ENCODE results near the gene CA11.

Gene CA11

DNA sequence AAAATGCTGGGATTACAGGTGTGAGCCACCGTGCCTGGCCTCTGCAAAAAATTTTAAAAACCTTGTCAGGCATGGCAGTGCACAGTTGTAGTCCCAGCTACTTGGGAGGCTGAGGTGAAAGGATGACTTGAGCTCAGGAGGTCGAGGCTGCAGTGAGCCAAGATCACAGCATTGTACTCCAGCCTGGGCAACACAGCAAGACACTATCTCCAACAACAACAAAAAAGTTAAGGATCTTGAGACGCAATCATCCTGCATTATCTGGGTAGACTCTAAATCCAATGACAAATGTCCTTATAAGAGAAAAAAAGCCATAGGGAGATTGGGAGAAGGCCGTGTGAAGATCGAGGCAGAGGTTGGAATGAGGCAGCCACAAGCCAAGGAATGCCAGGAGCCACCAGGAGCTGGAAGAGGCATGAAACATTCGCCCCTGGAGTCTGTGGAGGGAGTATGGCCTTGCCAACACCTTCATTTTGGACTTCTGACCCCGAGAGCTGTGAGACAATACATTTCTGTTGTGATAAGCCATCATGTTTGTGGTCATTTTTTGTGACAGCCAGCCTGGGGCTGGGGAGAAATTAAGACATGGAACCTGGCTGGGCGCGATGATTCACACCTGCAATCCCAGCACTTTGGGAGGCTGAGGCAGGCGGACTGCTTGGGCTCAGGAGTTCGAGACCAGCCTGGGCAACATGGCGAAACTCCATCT, 5.1 kb upstream of the CA11 start:
- no peak for DNase-seq (ENCODE audit: low read depth in 1 of 2, low spot score in 1 of 2)
- H3K27ac ChIP-seq (replicated peaks): no peak overlapping the region
- TF ChIP-seq POLR2AphosphoS5 (IDR thresholded peaks at IDR 0.05; ENCODE audit: low read depth) (no peak), GABPA (IDR thresholded peaks at IDR 0.05; ENCODE audit: low read depth) (no peak), SPI1 (IDR thresholded peaks at IDR 0.05; ENCODE audit: borderline replicate concordance, low read depth) (no peak)
- TF ChIP-seq, protein P1, sequence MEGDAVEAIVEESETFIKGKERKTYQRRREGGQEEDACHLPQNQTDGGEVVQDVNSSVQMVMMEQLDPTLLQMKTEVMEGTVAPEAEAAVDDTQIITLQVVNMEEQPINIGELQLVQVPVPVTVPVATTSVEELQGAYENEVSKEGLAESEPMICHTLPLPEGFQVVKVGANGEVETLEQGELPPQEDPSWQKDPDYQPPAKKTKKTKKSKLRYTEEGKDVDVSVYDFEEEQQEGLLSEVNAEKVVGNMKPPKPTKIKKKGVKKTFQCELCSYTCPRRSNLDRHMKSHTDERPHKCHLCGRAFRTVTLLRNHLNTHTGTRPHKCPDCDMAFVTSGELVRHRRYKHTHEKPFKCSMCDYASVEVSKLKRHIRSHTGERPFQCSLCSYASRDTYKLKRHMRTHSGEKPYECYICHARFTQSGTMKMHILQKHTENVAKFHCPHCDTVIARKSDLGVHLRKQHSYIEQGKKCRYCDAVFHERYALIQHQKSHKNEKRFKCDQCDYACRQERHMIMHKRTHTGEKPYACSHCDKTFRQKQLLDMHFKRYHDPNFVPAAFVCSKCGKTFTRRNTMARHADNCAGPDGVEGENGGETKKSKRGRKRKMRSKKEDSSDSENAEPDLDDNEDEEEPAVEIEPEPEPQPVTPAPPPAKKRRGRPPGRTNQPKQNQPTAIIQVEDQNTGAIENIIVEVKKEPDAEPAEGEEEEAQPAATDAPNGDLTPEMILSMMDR (IDR thresholded peaks at IDR 0.05; ENCODE audit: insufficient read depth, low read length): no peak
- TF ChIP-seq, protein P2, sequence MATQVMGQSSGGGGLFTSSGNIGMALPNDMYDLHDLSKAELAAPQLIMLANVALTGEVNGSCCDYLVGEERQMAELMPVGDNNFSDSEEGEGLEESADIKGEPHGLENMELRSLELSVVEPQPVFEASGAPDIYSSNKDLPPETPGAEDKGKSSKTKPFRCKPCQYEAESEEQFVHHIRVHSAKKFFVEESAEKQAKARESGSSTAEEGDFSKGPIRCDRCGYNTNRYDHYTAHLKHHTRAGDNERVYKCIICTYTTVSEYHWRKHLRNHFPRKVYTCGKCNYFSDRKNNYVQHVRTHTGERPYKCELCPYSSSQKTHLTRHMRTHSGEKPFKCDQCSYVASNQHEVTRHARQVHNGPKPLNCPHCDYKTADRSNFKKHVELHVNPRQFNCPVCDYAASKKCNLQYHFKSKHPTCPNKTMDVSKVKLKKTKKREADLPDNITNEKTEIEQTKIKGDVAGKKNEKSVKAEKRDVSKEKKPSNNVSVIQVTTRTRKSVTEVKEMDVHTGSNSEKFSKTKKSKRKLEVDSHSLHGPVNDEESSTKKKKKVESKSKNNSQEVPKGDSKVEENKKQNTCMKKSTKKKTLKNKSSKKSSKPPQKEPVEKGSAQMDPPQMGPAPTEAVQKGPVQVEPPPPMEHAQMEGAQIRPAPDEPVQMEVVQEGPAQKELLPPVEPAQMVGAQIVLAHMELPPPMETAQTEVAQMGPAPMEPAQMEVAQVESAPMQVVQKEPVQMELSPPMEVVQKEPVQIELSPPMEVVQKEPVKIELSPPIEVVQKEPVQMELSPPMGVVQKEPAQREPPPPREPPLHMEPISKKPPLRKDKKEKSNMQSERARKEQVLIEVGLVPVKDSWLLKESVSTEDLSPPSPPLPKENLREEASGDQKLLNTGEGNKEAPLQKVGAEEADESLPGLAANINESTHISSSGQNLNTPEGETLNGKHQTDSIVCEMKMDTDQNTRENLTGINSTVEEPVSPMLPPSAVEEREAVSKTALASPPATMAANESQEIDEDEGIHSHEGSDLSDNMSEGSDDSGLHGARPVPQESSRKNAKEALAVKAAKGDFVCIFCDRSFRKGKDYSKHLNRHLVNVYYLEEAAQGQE (IDR thresholded peaks at IDR 0.05; ENCODE audit: insufficient replicate concordance, low read depth): no peak
- no peak overlapping the region for H3K4me3 ChIP-seq (replicated peaks; ENCODE audit: insufficient read depth, low read length)
- H3K27me3 ChIP-seq (ENCODE audit: insufficient read depth, poor library complexity, severe bottlenecking): no peaks in the 10 kb centered on the region

DNA sequence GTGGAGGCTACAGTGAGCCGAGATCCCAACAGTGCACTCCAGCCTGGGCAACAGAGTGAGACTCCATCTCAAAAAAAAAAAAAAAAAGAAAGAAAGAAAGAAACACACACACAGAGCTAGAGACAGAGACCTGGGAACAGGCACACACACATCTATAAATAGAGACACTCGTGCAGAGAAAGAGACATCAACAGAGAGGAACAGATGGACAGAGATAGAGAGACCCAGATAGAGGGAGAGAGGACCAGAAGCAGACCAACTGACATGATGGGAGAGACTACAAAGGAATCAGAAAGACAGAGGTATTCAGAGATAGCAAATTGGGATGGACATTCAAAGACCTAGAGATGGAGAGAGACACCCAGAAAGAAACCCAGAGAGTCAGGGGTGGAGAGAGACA, 2.1 kb upstream of the CA11 start:
- Histone ChIP-seq H3K27me3 (ENCODE audit: insufficient read depth, poor library complexity, severe bottlenecking) (no peaks in the 10 kb centered on the region), H3K27ac (replicated peaks) (no peak overlapping the region), H3K4me3 (replicated peaks; ENCODE audit: insufficient read depth, low read length) (no peak overlapping the region)
- TF ChIP-seq GABPA (IDR thresholded peaks at IDR 0.05; ENCODE audit: low read depth): no peak
- no peak for TF ChIP-seq SPI1 (IDR thresholded peaks at IDR 0.05; ENCODE audit: borderline replicate concordance, low read depth)
- no peak for TF ChIP-seq POLR2AphosphoS5 (IDR thresholded peaks at IDR 0.05; ENCODE audit: low read depth)
- TF ChIP-seq, protein P2 (IDR thresholded peaks at IDR 0.05; ENCODE audit: insufficient replicate concordance, low read depth): no peak
- TF ChIP-seq, protein P1 (IDR thresholded peaks at IDR 0.05; ENCODE audit: insufficient read depth, low read length): no peak
- no peak for DNase-seq (ENCODE audit: low read depth in 1 of 2, low spot score in 1 of 2)

DNA sequence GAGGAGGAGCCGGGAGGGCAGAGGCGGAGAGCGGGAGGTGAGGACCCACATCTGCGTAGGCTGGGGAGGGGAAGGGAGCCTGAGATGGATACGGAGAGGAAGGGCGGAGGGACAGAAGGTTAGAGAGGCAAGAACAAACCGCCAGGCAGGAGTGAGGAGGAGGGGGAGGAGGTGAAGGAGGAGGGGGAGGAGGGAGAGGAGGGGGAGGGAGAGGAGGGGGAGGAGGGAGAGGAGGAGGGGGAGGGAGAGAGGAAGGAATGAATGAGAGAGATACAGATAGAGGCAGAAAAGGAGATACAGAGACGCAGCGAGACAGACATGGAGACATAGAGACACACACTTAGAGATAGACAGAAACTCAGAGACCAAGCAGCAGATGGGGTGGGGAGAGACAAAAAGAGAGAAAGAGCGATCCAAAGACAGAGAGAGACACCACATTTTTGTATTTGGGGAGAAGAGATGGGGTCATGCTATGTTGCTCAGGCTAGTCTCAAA, 782 bp upstream of the CA11 start:
- no peak for TF ChIP-seq SPI1 (IDR thresholded peaks at IDR 0.05; ENCODE audit: borderline replicate concordance, low read depth)
- Histone ChIP-seq H3K27me3 (ENCODE audit: insufficient read depth, poor library complexity, severe bottlenecking) (no peaks in the 10 kb centered on the region), H3K27ac (replicated peaks) (no peak overlapping the region), H3K4me3 (replicated peaks; ENCODE audit: insufficient read depth, low read length) (peak overlapping the region; percentile 43; the same call in 1 of the 2 replicates)
- DNase-seq (ENCODE audit: low read depth in 1 of 2, low spot score in 1 of 2): peak in 1 of 2 experiments; percentile 73

DNA sequence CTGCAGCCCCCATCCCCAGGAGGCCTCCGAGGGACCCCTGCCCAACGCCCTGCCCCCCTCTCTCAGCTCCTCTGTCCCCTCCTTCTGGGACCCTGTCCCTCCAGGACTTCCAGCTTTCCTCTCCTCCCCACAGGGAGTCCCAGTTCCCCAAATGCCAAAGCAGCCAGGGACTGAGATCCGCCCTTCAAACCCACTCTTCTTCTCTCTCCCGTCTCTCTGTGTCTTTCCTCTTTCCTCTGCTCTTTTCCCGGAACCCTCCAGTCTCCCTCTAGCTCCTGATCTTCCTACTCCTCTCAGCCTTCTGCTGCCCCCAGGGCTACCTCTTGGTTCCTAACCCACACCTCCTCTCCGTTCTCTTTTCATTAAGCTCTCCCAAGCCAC, 377 bp downstream of the CA11 start:
- TF ChIP-seq POLR2AphosphoS5 (IDR thresholded peaks at IDR 0.05; ENCODE audit: low read depth): no peak
- TF ChIP-seq SPI1 (IDR thresholded peaks at IDR 0.05; ENCODE audit: borderline replicate concordance, low read depth): no peak
- peak overlapping the region; percentile 43 for H3K4me3 ChIP-seq (replicated peaks; ENCODE audit: insufficient read depth, low read length)
- H3K27ac ChIP-seq (replicated peaks): no peak overlapping the region
- DNase-seq (ENCODE audit: low read depth in 1 of 2, low spot score in 1 of 2): no peak
- no peaks in the 10 kb centered on the region for H3K27me3 ChIP-seq (ENCODE audit: insufficient read depth, poor library complexity, severe bottlenecking)
